Loucy (cell line): ENCODE data around the gene FBLIM1.

Experiments
- H2AFZ ChIP-seq: fragments of 200-600 bp; sonication (generic); 2 replicates; pipeline ENCODE4 v1.6.0; 2016; ENCODE audit warnings: antibody characterized with exemption, mild to moderate bottlenecking, low read length, moderate library complexity
- H3F3A ChIP-seq: fragments of 200-600 bp; 2 replicates; pipeline ENCODE4 v1.6.0; 2016; ENCODE audit warnings: antibody characterized with exemption, low read depth, mild to moderate bottlenecking
- H3K27me3 ChIP-seq: fragments of 200-600 bp; sonication (generic); 2 replicates; pipeline ENCODE4 v1.6.1; 2014; ENCODE audit warnings: low read length, mild to moderate bottlenecking; ENCODE audit not compliant: insufficient read depth, poor library complexity, severe bottlenecking
- H3K36me3 ChIP-seq: fragments of 200-600 bp; sonication (generic); 2 replicates; pipeline ENCODE4 v1.6.1; 2016; ENCODE audit warnings: low read length; ENCODE audit not compliant: insufficient read depth
- H3K4me1 ChIP-seq: fragments of 200-600 bp; sonication (generic); 2 replicates; pipeline ENCODE4 v1.5.1; 2014; ENCODE audit warnings: low read length, mild to moderate bottlenecking; ENCODE audit not compliant: insufficient read depth, poor library complexity, severe bottlenecking
- H3K4me2 ChIP-seq: fragments of 200-600 bp; sonication (generic); 2 replicates; pipeline ENCODE4 v1.6.0; 2014; ENCODE audit warnings: antibody characterized with exemption, low read length, low read depth, mild to moderate bottlenecking; ENCODE audit not compliant: poor library complexity, severe bottlenecking
- H3K4me3 ChIP-seq: fragments of 200-600 bp; sonication (generic); 2 replicates; pipeline ENCODE4 v1.5.1; 2014; ENCODE audit warnings: low read length, mild to moderate bottlenecking, mixed read lengths; ENCODE audit not compliant: poor library complexity, severe bottlenecking
- H3K79me2 ChIP-seq: fragments of 200-600 bp; sonication (generic); 2 replicates; pipeline ENCODE4 v1.6.1; 2014; ENCODE audit warnings: low read length; ENCODE audit not compliant: insufficient read depth
- H3K9ac ChIP-seq: fragments of 200-600 bp; sonication (generic); 2 replicates; pipeline ENCODE4 v1.6.0; 2014; ENCODE audit warnings: mild to moderate bottlenecking, low read depth, low read length, moderate library complexity; ENCODE audit not compliant: poor library complexity, severe bottlenecking
- H3K9me2 ChIP-seq: fragments of 200-600 bp; sonication (generic); replicated peaks from 2 replicates; pipeline ENCODE4 v1.6.1; 2016; ENCODE audit warnings: low read depth, low read length, mixed read lengths
- H3K9me3 ChIP-seq: fragments of 200-600 bp; sonication (generic); 2 replicates; pipeline ENCODE4 v1.6.1; 2014; ENCODE audit warnings: mild to moderate bottlenecking, antibody characterized with exemption, low read length, low read depth; ENCODE audit not compliant: insufficient read depth
- H4K20me1 ChIP-seq: fragments of 200-600 bp; sonication (generic); 2 replicates; pipeline ENCODE4 v1.6.0; 2014; ENCODE audit warnings: antibody characterized with exemption, low read length, mild to moderate bottlenecking; ENCODE audit not compliant: insufficient read depth, poor library complexity, severe bottlenecking
- EZH2phosphoT487 ChIP-seq: fragments of 200-600 bp; IDR thresholded peaks from 2 replicates; pipeline ENCODE4 v1.6.1; 2018; ENCODE audit warnings: antibody characterized with exemption, mild to moderate bottlenecking, moderate library complexity, borderline replicate concordance
- TF ChIP-seq, protein P1 (sequence below): fragments of 200-600 bp; sonication (generic); conservative IDR thresholded peaks from 2 replicates; pipeline ENCODE4 v1.5.1; 2014; ENCODE audit warnings: mild to moderate bottlenecking, antibody characterized with exemption, low read length

FBLIM1 gene

GRCh38 chr1:15742339-15742801, 16.2 kb upstream of the FBLIM1 start, which contains the start of gene TMEM82:
Gene TMEM82, plus strand, starts transcription at chr1:15742499. Its CDS starts 61 bp downstream, at chr1:15742560.
- Histone ChIP-seq H4K20me1 (no peaks in the 10 kb centered on the region), H3K9ac (no peak within 1 kb of the TSS), H3F3A (no peaks in the 10 kb centered on the region), H3K9me3 (no peaks in the 10 kb centered on the region), H3K27me3 (no peaks in the 10 kb centered on the region), H3K36me3 (no peaks in the 10 kb centered on the region), H3K79me2 (no peaks in the 10 kb centered on the region), H3K4me1 (no peaks in the 10 kb centered on the region), H2AFZ (0 out of 2 replicates have a peak within 1 kb of the TSS, but pooled peaks have one; percentile 34), H3K4me3 (no peak within 1 kb of the TSS), H3K4me2 (no peak within 1 kb of the TSS), H3K9me2 (no peaks in the 10 kb centered on the region)
- TF ChIP-seq, protein P1, sequence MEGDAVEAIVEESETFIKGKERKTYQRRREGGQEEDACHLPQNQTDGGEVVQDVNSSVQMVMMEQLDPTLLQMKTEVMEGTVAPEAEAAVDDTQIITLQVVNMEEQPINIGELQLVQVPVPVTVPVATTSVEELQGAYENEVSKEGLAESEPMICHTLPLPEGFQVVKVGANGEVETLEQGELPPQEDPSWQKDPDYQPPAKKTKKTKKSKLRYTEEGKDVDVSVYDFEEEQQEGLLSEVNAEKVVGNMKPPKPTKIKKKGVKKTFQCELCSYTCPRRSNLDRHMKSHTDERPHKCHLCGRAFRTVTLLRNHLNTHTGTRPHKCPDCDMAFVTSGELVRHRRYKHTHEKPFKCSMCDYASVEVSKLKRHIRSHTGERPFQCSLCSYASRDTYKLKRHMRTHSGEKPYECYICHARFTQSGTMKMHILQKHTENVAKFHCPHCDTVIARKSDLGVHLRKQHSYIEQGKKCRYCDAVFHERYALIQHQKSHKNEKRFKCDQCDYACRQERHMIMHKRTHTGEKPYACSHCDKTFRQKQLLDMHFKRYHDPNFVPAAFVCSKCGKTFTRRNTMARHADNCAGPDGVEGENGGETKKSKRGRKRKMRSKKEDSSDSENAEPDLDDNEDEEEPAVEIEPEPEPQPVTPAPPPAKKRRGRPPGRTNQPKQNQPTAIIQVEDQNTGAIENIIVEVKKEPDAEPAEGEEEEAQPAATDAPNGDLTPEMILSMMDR: no peak
- TF ChIP-seq EZH2phosphoT487: no peak

GRCh38 chr1:15744122-15744679, 14.4 kb upstream of the FBLIM1 start:
- Histone ChIP-seq H3K4me2 (no peak overlapping the region), H3K4me3 (no peak overlapping the region), H3F3A (no peaks in the 10 kb centered on the region), H3K36me3 (no peaks in the 10 kb centered on the region), H3K79me2 (no peaks in the 10 kb centered on the region), H3K4me1 (no peaks in the 10 kb centered on the region), H3K9me2 (no peaks in the 10 kb centered on the region), H3K9me3 (no peaks in the 10 kb centered on the region), H4K20me1 (no peaks in the 10 kb centered on the region), H3K27me3 (no peaks in the 10 kb centered on the region), H3K9ac (no peak overlapping the region), H2AFZ (no peak overlapping the region)
- TF ChIP-seq EZH2phosphoT487: no peak

- Histone ChIP-seq H3K36me3 (no peaks in the 10 kb centered on the region), H3F3A (no peaks in the 10 kb centered on the region), H3K79me2 (no peaks in the 10 kb centered on the region), H3K4me1 (no peaks in the 10 kb centered on the region), H4K20me1 (no peaks in the 10 kb centered on the region), H3K4me3 (no peak overlapping the region), H3K27me3 (no peaks in the 10 kb centered on the region), H3K9me3 (no peaks in the 10 kb centered on the region), H3K9ac (no peak overlapping the region), H3K9me2 (no peaks in the 10 kb centered on the region), H3K4me2 (no peak overlapping the region), H2AFZ (no peak overlapping the region)
- TF ChIP-seq, protein P1: no peak
- TF ChIP-seq EZH2phosphoT487: no peak
Measured at GRCh38 chr1:15747378-15747777, 11.2 kb upstream of the FBLIM1 start.

DNA sequence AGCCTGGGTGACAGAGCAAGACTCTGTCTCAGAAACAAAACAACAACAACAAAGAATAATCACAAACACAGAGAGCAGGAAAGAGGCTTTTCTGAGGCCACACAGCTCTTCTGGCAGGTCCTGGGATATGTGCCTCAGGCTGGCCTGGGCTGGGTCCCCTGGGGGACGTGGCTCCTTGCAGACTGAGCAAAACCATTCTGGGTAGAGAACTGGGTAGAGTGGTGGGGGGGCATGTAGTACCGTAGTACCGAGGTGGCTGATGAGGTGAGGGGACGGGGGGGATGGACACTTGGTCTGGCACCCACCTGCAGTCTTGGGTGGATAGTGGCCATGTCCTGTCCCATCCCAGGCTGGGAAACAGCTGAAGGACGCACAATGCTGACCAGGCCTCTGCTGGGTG, 10.3 kb upstream of the FBLIM1 start:
- no peaks in the 10 kb centered on the region for H3K9me3 ChIP-seq
- H3K36me3 ChIP-seq: no peaks in the 10 kb centered on the region
- no peaks in the 10 kb centered on the region for H3K27me3 ChIP-seq
- H3F3A ChIP-seq: no peaks in the 10 kb centered on the region
- H3K79me2 ChIP-seq: no peaks in the 10 kb centered on the region
- no peaks in the 10 kb centered on the region for H3K4me1 ChIP-seq
- H4K20me1 ChIP-seq: no peaks in the 10 kb centered on the region
- no peak overlapping the region for H2AFZ ChIP-seq
- TF ChIP-seq, protein P1: no peak
- TF ChIP-seq EZH2phosphoT487: no peak
- H3K9ac ChIP-seq: no peak overlapping the region
- no peak overlapping the region for H3K4me2 ChIP-seq
- H3K4me3 ChIP-seq: no peak overlapping the region
- no peaks in the 10 kb centered on the region for H3K9me2 ChIP-seq
